CD4-positive, alpha-beta T cell treated with Interleukin-2 at 100 ng/mL for 4 hours (primary cell): Measurements from ENCODE around the gene FAM20A.
"Not testable (repeated sequence)": the region's sequence is repeated elsewhere in the genome, so short reads cannot be mapped to it uniquely, and the experiment has no call there.

ENCODE experiments used
- DNase-seq: peaks from one replicate; pipeline ENCODE4 v3.0.0-alpha.2; 2020; ENCODE audit warnings: low spot score

The FAM20A gene

DNA sequence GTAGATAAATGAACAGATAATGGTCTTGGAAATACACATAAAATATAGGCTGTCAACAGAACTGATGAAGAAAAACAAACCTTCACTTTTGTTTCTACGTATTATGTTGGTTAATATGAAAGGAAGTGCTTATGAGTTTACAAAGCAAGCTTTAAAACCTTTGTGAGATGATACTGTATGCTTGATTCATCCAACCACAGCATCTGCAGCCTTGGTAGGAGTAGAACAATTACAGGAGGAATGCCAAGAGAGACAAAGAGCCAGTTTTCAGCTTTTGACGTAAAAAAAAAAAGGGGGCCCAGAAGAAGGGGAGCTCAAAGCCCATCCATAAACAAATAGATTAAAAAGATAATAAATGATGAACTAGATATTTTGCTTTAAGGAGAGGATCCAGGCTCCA is 13.3 kb downstream of the FAM20A start:
- DNase-seq = no peak

DNA sequence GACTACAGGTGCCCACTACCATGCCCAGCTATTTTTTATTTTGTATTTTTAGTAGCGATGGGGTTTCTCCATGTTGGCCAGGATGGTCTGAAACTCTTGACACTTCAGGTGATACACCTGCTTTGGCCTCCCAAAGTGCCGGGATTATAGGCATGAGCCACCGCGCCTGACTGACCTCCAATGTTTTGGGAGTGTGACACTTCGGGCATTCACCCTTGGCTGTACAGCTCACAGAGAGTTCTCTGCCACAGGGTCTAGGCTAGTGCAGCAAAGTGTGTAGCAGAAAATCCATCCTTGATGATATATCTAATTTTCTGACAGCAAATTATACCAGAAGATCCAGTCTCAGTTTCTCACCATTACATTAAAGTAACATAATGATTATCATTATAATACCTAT is 14.1 kb downstream of the FAM20A start:
- no peak for DNase-seq

DNA sequence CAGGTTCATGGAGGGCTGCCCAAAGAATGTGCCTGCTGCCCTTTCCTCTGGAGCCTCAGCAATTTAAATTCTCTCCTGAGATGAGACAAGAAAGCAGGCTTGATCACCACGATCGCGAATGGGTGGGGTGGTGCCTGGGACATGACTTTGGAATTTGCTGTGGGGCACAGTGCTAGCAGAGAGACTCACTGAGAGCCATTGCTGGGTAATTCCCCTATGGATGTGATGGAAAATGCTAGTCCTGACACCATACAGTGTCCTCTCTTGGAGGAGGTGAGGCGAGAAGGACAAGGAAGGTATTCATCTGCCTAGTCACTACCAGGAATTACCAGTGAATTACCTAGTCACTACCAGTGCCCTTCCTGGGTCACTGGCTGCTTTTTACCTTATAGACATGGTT is 15.5 kb downstream of the FAM20A start:
- DNase-seq = no peak

DNA sequence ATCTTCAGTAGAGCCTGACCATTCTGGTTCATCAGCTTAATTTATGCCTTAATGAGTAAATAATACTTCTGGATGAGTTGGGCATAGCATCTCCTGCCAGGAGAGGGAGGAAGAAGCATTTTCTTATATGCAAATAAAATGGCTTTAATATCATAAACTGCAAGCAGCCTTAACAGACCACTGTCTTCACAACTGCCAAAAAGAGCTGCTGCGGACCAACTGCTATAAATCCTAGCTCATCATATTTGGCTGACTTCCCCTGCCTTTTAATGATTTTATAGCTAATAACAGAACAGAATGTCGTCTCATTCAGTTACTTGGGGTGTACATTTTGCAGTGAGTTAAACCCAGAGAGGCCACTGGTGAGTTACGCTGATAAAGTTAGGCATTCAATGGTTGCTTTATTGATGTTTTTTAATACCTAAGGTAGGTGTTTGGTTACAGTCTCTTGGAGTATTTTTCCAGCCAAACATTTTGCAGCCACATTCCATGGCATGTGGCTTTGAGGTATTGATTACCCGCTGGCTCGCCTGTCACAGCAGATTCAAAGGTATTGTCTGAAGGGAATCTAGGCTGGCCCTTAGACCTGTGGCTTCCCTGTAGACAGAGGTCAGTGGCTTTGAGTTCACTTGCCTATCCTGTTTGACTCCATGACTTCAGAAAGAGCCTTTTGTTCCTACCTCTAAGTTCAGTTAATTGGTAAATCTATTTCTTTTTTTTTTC is 16.4 kb downstream of the FAM20A start:
- DNase-seq = no peak

DNA sequence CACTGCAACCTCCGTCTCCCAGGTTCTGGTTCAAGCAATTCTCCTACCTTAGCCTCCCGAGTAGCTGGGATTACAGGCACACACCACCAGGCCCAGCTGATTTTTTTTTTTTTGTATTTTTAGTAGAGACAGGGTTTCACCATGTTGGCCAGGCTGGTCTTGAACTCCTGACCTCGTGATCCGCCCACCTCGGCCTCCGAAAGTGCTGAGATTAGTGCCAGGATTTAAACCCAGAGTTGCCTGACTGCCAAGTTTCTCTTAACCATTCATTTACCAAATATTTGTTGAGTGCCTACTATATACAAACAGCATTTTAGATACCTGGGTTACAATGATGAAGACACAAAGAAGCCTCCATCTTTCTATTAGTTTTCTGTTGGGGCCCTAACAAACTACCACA is 18.3 kb downstream of the FAM20A start:
- not testable (repeated sequence) for DNase-seq

DNA sequence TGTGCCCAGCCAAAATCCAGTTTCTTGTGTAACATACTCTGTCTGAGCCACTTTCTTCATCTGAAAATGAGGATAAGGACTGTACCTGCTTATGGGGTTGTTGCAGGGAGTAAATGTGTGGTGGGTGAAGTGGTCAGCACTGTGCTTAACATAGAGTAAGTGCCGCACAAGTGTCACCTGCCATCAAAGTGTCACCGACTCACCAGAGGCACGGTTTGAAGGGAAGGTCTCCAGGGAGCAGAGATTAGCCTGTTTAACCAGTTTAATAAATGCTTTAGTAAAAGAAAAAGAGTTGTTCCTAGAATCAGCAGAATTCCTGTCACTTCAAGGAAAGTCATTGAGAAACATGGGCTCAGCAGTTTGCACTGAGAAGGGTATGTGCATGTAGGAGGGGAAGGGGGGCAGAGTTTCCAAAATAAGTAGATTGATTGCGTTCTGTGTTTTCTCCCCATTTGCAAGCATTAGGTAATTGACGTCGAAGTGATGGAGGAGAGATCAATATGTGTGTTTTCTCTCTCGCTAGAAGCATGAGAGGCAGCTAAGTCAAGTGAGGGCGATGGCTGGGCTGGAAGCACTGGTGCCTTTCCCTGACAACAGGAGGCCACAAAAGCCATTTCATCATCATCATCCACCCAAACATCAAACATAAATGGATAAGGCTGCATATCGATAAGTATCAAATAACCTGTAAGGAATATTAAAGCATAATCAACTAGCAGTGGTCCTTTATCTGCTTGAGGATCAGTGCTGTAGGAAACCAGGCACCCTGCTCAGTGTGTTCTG is 19.1 kb downstream of the FAM20A start:
- DNase-seq = no peak

DNA sequence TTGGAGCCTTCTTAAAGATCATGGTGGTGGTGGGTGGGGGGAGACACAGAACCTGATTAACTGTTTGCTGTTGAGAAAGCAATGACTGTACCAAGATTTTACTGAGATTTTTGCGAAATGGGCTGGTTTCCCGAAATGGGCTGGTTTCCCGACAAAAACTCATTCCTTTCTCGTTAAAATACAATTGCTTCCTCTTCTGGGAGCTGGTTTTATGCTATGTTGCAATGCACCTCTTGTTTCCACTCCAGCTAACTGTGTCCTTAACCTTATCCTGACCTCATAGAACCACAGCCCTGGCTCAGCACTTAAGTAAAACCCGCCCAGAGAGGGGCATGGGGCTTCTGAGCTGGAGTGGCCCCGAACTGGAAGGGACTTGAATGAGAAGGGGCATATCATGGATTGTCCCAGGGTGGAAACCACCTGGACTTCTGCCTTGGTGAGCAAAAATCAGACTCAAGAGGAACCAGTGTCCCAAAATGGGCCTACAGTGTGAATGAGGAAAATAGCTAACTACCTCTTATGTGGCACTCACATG is 20.9 kb downstream of the FAM20A start:
- DNase-seq = no peak

DNA sequence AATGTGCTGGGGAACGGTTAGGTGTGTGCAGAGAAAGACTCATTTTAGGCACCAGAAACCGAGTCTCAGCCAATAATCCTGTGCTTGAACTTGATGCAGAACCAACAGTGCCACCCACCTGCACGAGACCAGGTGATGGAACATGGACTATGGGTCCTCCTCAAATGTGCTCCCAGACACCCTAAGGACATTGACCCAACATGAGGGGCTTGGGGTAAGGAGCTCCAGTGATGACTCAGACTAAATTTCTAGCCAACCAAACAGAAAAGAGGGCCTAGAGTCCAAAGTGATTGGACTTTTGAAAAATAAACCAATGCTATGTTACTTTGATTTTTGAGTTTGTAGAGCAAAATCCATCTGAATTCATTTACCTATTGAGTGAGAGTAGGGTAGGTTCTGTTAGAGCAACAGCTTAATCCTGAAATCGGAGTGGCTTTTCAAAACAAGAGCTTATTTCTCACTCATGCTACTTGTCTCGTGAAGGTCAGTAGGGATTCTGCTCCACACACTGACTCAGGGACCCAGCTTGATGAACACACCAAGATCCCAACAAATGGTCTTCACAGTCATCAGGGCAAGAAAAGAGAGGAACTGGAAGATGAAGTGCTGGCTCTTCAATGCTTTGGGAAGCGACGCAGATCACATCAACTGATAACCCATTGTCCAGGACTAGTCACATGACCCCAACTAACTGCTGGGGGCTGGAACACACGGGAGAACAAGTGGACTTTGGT is 21.8 kb downstream of the FAM20A start:
- no peak for DNase-seq

DNA sequence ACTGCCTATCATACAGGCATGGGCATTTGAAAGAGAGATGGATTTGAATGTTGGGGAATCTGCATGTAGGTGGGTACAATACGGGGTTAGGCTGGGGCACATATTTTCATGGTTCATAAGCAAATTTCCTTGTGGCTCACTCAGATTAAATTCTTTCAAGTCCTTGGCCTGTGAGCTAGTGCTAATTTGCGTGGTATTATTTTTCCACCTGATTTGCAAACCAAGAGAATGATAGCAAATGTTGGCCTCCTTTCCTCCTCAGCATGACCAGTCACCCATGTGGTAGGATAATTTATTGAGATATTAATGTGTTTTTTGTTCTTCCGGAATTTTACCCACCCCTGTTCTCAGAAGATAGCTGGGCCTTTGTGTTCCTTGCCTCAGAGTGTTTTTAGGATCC is 22.9 kb downstream of the FAM20A start:
- DNase-seq = no peak

DNA sequence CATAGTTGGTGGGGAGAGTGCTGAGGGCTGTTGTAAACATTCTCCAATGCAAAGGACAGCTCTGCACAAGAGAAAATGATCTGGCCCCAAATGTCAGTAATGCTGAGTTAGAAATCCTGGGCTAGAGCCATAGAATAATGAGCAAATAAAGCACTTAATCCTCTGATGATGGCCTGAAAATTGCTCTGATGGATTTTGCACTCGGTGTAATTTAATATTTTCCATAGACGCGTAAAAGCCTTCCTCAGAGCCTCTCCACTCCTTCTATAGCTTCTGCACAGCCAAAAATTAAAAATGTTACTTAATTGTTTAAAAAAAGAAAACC is 23.7 kb downstream of the FAM20A start:
- no peak for DNase-seq

DNA sequence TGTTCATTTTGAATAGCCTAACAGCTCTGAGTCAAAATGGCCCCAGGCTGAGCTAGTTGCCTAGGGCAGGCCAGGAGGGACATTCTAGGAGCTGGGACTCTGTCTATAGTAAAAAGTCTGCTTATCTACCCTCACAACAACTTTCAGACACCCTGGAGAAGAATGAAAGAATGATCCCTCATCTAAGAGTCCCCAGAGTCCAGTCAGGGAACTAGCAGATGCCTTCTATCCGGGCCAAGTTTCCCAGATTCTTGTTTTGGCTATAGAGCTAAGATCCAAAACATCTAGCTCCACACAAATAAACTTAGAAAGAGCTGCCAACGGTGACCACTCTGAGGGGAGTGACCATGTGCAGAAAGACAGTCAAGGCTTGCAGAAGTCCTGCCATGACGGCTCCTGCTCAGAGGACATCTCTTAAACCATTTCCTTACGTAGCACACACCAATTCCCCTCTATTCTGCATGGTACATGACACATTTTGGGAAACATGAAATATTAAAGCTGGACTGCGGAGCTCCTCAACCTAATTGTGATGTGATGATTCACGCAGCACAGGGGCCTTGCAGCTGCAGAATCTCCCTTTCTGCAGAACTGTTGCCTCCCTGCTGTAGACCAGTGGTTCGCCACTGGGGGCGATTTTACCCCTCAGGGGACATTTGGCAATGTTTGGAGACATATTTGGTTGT is 24.2 kb downstream of the FAM20A start:
- DNase-seq = no peak

DNA sequence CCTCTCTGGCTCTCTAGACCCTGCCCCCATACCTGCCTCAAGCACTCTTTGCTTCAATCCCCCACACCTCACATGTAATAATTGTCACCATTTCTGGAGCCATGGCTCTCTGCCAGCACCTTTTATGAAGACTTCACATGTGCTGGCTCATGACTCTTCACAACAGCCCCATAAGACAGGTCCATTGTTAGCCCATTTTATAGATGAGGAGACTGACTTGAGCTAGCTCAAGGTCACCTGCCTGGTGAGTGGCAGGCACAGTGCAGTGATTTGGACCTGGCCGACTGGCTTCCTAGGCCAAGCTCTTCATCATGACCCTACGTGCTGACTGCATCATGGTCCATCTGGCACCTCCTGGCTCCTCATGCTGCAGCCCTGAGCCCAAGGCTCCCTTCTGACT is 25.0 kb downstream of the FAM20A start:
- DNase-seq = no peak

DNA sequence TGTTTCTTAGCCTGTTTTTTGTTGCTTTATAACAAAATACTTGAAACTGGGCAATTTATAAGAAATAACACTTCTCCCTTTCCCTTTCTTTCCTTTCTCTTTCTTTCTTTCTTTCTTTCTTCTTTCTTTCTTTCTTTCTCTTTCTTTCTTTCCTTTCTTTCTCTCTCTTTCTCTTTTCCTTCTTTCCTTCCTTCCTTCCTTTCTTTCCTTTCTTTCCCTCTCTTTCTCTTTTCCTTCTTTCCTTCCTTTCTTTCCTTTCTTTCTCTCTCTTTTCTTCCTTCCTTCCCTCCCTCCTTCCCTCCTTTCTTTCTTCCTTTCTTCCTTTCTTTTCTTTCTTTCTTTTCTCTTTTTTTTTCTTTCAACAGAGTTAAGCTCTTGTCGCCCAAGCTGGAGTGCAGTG is 27.8 kb downstream of the FAM20A start:
- DNase-seq = no peak

DNA sequence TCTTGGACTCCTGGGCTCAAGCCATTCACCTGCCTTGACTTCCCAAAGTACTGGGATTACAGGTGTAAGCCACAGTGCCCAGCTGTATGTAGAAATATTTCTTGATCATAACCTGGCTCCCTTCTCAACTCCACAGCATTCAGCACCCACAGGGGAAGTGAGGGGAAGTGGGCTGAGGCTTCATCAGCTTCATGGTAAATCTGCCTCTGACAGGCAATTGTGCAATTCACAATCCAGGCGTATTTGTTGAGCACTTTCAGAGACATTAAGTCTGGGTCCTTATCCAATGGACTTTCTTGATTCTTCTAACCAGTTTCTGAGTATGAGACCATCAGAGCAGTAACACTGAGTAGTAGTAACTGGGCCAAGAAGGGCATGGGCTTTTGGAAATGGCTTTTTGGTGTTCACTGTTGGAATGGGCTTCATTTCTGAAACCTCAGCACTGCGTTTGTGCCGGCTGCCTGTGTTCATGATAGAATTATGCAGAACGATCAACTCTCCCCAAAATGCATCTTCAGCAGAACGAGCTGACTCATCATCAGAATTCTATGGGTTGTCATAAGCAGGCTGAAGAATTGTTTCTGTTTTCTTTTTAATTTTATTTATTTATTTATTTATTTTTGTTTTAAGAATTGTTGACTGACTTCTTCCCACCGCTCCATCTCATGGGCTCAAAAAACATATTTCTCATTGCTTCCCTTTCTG is 28.9 kb downstream of the FAM20A start:
- no peak for DNase-seq

DNA sequence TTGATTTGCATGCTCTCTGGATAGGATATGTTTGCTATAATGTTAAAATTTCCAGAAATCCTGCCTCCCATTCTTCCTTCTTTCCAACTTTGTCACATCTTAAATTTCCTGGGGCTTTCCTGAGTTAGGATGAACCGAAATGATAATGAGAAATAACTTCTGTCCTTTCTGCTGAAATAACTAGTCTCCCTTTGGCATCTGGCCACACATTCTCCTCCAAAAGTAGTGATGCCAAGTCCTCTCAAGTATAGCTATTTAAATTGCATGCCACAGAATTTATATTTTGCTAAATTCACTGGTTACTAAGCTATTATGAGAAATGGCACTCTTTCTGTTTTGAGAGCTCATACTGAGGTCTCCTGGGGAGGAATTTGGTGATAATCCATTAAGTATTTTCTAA is 30.6 kb downstream of the FAM20A start:
- no peak for DNase-seq

DNA sequence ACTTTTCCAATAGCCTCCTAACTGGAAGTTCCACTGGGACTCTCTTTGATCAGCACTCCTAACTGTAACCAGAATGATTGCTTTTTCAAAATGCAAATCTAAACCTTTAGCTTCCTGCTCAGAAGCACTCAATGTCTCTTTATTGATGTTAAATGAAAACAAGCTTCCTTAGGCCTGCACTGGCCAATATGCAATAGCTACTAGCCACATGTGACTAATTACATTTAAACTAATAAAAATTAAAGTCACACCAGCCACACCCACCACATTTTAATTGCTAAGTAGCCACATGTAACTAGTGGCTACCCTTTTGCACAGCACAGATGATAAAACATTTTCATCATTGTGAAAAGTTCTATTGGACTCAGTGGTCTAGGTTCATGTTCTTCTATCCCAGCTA is 31.8 kb downstream of the FAM20A start:
- DNase-seq = no peak

DNA sequence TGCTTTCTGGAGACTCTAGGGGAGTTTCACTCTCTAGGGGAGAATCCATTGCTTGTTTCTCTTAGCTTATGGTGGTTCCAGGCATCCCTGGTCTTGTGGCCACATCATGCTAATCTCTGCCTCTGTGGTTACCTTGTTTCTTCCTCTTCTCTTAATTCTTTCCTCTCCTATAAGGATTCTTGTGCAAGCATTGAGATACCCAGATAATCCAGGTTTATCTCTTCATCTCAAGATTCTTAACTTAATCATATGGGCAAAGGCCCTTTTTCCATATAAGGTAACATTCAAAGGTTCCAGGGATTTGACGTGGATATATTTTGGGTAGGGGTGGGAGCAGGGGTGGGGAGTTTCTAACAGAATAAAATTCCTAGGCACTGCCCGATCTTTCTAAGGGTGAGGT is 32.6 kb downstream of the FAM20A start:
- no peak for DNase-seq

DNA sequence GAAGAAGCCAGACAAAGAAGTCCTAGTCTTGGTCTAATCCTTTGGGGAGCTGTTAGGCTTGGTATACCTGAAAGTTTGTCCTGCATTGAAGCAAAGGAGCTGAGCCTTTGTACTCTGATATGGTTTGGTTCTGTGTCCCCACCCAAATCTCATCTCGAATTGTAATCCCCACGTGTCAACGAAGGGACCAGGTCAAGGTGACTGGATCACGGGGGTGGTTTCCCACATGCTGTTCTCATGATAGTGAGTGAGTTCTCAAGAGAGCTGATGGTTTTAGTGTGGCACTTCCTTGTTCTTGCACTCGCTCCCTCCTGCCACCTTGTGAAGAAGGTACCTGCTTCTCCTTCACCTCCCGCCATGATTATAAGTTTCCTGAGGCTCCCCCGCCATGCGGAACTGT is 33.6 kb downstream of the FAM20A start:
- no peak for DNase-seq

DNA sequence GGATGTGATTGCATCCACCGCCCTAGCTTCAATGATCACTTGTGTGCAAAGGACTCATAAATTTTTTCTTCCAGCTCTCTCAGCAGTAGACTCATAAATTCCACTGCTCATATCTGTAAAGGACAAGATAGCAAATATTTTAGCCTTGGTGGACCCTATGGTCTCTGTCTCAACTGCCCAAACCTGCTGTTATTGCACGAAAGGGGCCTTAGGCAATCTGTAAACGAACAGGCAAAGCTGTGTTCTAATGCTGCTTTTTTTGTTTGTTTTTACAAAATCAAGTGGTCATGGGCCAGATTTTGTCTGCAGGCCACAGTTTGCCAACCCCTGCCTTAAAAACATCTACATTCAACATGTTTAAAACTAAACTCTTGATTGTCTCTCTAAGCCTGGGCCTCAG is 34.1 kb downstream of the FAM20A start:
- no peak for DNase-seq

DNA sequence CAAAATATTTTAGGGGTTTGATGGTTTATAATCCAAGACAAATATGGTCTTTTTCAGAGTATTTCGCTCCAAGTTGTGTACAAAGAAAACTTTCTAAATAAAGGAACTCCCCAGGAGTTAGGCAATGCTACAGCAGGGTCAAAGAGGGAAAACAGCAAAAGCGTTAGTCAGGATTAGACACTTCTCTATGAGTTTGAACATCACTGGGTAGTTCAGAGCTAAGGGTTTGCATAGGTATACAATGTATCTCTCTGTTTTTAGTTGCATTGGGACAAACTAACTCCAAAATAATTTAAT is 34.8 kb downstream of the FAM20A start:
- DNase-seq = no peak

DNA sequence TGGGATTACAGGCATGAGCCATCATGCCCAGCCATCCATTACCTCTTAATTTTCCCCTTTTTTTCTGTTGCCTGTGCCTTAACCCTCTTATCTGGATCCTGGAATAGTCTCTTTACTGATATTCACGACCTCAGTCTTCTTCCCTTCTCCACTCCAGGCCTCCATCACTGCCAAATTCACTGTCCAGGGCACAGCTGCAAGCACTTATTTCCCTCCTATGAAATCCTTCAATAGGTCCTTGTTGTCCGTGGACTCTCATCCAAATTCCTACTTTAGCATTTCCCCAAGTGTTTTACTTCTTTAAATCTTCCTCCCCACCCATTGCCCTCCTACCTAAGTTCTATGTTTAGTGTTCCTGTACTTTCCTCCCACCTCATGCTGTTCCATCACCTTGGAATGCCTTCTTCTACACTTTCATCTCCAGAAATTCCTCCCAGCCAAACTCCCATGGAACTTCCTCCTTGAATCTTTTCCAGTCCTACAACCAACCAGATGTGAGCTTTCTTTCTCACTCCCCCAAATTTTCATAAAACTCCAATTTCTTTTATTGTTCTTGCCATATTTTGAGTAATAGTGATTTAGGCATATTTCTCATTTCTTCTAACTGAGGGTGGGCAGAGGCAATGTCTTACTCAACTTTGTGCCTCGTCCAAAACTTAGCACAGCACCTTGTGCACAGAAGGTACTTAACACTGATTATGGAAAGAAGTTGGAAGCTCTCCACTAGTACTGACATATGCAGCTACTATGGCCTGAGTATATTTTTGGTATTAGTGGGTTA is 35.3 kb downstream of the FAM20A start:
- DNase-seq = no peak
